GM18507 (cell line): ENCODE measurements around the gene NUP43.
A peak's percentile ranks its signal among the peaks of the same experiment; 100 is the strongest.
"Not testable (repeated sequence)": the region's sequence is repeated elsewhere in the genome, so short reads cannot be mapped to it uniquely, and the experiment has no call there.

Experiments used
- DNase-seq: peaks from one replicate; pipeline ENCODE4 v3.0.0; 2011; ENCODE audit warnings: low read depth; ENCODE audit not compliant: insufficient read length; ENCODE audit errors: extremely low spot score
- FAIRE-seq: peaks from 2 replicates; lab custom pipeline; 2011; peaks lifted over from hg19 to GRCh38; lab: Jason Lieb, UNC

Gene NUP43

DNA sequence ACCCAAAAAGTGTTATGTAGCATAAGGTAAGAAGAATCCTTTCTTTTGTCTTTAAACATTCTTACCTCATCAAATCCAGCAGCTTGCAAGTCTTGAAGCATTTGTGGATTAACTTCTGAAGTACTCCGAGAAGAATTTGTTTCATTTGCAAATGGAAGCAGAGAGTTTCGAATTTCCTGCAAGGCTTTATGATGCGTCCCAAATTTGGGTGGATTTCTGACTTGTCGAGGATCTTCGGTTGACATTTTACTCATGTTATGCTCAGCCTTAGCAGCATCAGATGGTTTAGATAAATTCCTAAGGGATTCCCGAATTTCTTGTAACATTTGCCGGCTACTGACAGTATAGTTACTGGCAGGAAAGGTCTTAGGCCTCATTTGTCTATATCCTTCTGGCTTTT, 44.6 kb downstream of the NUP43 start:
- DNase-seq = no peak
- no peak for FAIRE-seq

DNA sequence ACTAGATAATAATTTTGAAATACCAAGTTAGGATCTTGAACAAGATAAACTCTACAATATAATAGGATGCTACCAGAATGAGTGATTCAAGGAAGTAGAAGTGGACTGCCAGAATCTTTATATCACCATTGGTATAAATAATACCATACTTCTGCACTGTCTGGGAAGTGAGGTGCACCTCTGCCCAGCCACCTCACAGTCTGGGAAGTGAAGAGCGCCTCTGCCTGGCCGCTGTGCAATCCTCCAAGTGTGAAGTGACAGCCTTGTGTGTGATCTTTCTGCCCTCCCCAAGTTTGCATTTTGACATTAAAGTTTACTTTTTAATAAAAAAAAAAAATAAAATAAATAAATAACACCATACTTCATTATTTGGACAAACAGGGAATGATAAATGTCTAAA, 47.2 kb downstream of the NUP43 start:
- no peak for DNase-seq
- FAIRE-seq = no peak

DNA sequence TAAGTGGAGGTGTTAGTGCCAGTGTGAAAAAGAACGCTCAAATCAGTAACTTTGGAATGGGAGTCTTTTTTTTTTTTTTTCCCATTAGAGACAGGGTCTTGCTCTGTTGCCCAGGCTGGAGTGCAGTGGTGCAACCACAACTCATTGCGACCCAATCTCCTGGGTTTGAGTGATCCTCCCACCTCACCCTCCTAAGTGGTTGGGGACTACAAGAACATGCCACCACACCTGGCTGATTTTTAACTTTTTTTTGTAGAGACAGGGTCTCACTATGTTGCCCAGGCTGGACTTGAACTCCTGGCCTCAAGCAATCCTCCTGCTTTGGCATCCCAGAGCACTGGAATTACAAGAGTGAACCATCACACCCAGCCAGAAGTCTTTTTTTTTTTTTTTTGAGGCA, 48.2 kb downstream of the NUP43 start:
- no peak for DNase-seq
- no peak for FAIRE-seq

DNA sequence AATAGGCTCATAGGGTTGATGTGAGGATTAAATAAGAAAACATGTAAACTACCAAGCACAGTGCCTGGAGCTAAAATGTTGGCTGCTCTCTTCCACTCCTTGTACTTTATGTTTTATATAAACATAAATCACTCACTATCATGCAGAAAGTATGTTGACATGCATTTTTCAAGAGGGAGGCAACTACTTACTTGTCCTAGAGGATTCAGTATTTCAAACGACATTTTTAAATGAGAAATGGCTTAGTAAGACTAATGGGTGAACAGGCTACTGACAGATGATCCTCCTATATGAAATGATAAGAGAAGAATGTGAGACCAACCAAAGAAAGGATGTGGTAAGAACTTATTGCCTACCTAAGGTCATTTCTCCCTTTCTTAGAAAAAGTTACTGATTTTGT, 49.4 kb downstream of the NUP43 start:
- no peak for FAIRE-seq
- no peak for DNase-seq

DNA sequence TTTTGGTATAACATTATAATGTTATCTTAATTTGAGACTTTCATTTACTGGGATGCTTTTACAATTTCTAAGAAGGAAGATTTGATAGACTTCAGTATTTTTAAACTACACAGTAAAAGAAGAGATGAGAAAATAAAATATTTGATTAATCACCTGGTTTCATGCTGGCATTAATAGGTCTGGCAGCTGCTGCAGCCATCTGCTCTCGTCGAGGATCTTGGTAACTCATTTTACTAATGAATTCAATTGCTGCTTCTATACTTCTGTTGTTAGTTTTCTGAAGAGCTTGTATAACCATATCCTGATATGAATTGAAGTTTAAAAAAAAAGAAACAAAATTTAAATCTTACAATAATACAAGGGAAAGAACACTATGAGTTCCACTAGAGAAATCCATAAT, 51.4 kb downstream of the NUP43 start:
- no peak for FAIRE-seq

DNA sequence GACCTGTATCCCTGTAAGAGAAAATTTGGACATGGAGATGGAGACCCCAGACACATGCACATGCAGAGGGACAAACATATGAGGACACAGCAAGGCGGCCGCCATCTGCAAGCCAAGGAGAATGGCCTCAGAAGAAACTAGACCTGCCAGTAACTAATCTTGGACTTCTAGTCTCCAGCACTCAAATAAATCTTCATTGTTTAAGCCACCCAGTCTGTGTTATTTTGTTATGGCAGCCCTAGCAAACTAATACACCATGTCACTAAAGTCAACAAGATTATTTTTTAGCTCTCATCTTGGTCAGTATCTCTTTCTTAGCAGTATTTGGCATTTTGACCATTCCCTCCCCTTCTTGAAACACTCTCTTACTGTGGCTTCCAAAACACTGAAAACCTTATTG, 55.1 kb downstream of the NUP43 start:
- FAIRE-seq = no peak
- DNase-seq = no peak

More for the DNA sequence above, 51.4 kb downstream of the NUP43 start:
- DNase-seq = no peak

DNA sequence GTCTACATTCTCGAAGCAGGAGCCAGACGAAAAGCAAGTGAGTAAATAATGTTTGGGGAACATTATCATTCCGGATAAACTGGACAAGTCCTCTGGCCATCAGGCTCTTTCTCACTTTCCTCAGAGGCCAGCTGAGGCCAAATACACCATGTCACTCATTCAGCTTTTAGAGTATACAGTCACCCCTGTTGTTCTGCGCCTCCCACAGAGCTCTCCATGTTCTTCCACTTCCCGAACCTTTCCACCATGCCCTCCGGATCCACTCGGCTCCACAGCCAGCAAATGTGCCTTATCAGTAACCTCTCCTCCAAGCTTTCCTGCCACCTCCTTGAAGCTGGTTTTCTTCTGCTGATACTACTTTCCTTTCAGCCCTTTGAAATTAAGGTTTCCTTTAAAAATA, 60.1 kb downstream of the NUP43 start:
- FAIRE-seq (no peak), DNase-seq (no peak)

DNA sequence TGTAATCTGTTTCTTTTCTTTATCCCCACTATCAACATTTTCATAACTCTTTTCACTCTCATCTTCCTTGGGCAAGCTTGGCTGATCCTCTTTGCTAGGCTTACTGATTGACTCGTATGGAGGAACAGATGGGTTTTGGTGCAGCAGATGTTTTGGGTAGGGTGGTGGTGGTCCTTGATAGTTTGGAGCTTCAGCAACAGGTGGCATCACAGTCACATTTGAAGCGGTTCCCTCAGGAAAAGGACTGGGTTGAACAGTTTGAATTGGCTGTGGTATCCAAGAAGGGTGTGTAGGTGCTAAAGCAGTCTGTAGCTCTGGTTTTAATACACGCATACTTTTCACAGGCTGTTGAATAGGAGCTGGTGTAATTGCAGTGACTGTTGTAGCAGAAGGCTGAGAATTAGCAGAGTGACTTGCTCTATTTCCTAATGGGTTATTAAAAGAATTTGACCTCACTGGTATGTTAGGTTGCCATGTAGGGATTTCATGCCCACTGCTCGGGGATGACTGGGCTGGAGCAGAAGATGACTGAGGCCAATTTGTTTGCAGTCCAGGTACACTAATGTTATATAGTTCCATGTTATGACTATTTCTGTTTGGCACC, 63.0 kb downstream of the NUP43 start:
- FAIRE-seq (peak; percentile 33), DNase-seq (no peak)

DNA sequence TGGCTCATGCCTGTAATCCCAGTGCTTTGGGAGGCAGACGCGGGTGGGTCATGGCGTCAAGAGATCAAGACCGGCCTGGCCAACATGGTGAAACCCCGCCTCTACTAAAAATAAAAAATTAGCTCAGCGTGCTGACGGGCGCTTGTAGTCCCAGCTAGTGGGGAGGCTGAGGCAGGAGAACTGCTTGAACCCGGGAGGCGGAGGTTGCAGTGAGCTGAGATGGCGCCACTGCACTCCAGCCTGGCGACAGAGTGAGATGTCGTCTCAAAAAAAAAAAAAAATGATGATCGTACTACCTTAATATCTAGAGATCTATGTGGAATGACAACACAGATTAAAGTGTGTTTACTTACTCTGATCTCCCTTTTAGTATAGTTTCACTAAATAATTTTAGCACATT, 64.5 kb downstream of the NUP43 start:
- DNase-seq, FAIRE-seq: not testable (repeated sequence)

DNA sequence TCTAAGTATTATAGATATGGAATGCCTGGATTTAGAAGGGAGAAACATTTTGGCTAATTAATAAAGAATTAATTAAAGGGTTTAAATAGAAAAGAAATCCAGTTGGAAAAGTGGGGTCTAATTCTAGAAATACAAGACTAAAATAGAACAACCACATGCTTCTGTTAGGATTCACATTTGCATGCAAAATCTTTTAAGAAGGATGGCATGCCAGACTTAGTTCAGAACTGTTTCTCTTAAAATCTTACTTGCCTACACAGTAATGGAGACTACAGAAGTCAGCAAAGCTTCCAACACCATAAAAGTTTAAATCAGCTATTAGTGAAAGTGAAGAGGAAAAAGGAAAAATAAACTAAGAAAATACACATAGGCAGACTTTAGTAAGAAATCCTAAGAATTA, 65.1 kb downstream of the NUP43 start:
- DNase-seq (no peak), FAIRE-seq (peak; percentile 18)

DNA sequence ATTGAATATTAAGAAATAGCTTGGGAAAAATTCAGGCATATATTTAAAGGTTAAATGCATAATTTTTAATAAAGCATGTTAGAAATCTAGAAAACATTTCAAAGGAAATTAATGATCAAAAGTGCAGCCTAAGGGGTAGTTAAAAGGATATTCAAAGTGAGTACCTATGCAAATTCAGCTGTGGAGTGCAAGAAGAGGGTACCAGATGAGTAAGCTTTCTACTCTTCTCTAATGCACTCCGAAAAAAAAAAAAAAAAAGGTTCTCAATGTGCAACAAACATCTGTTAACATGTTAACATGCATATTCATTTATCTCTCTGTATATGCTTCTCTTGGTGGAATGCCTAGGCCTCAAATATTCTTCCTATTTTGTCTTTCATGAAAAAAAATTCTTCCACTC, 65.8 kb downstream of the NUP43 start:
- no peak for DNase-seq
- no peak for FAIRE-seq
